NK-92 treated with Interleukin-12 subunit alpha and Interleukin-12 subunit beta, amount 100 ng/mL, for 24 hours (cell line): ENCODE data around the gene PUS3.
"Not testable (repeated sequence)": the region's sequence is repeated elsewhere in the genome, so short reads cannot be mapped to it uniquely, and the experiment has no call there.

Experiments used
- DNase-seq: peaks from one replicate; lab custom pipeline; 2025; lab: John Stamatoyannopoulos, UW

The PUS3 gene

DNA sequence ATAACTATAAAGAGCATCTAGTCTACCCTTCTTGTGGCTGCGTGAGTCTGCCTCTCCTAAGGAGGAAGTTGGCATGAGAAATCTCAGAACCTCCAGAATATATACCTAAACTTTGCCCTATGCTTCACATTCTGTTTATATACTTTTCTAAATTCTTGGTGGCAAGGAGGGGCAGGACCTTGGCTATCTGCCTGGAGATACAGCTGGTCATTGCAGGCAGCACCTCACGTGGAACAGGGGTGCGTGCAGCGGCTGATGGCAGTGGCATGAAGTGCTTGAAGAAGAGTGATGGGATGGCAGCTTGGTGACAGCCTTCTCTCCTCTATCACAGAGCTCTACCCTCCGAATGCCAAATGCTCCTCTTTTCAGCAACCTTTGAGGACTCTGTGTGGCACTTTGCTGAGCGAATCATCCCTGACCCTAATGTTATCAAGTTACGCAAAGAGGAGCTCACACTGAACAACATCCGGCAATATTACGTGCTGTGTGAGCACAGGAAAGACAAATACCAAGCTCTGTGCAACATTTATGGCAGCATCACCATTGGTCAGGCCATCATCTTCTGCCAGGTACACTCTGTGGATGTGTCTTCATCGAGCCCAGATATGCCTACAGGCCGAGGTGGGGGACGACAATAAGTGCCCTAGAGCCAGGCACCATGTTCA lies 13.8 kb upstream of the PUS3 start:
- no peak for DNase-seq

DNA sequence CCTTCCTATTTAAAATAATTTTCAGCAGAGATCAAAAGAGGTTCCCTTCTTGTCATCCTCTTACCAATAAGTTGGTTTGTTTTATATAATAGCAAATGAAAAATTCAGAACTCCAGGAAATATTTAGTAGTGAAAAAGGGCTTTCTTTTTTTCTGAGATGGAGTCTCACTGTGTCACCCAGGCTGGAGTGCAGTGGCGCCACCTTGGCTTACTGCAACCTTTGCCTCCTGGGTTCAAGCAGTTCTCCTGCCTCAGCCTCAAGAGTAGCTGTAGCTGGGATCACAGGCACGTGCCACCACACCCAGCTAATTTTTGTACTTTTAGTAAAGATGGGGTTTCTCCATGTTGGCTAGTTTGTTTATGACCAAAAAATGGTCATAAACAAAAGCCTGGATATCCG lies 11.6 kb upstream of the PUS3 start:
- not testable (repeated sequence) for DNase-seq

DNA sequence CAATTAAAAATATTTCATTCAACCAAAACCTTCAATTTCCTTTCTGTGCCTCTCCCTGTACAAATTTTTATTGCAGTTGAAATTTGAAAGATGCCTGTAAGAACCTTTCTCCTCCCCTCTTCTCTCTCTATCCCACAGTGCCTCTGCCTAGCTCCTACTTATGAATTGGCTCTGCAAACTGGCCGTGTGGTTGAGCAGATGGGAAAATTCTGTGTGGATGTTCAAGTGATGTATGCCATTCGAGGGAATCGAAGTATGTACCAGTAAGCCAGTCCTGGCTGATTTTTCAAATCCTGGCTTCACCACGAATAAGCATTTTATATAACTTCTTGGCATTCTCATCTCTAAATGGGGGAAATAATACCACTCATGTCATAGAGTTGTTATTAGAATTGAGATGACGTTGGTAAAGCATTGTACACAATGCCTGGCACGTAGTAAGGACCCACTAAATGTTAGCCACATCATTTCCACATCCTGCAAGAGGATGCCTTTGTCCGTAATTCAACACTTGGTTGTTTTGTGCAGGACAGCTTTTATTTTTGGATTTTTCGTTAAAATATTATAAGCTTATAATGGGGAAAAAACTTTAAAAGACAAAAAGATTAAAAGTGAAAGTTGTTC lies 7.3 kb upstream of the PUS3 start:
- no peak for DNase-seq

DNA sequence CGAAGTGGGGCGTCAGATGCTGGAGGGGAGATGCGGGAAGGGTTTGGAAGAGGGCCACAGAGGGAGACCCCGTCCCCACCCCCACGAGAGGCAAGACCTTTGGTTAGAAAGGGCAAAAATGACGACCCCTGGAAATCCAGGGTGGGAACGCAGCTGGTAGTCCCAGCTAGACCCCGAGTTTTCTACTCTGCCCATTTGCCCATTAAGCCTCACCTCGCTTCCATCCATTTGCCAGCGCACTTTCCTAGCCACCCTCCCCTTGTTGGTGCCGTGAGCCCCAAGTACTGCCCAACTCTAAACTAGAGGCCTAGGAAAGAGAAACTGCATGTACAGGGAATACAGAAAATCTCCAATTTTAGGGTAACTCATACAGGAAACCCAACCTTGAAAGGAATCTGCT lies 1.7 kb upstream of the PUS3 start:
- no peak for DNase-seq

DNA sequence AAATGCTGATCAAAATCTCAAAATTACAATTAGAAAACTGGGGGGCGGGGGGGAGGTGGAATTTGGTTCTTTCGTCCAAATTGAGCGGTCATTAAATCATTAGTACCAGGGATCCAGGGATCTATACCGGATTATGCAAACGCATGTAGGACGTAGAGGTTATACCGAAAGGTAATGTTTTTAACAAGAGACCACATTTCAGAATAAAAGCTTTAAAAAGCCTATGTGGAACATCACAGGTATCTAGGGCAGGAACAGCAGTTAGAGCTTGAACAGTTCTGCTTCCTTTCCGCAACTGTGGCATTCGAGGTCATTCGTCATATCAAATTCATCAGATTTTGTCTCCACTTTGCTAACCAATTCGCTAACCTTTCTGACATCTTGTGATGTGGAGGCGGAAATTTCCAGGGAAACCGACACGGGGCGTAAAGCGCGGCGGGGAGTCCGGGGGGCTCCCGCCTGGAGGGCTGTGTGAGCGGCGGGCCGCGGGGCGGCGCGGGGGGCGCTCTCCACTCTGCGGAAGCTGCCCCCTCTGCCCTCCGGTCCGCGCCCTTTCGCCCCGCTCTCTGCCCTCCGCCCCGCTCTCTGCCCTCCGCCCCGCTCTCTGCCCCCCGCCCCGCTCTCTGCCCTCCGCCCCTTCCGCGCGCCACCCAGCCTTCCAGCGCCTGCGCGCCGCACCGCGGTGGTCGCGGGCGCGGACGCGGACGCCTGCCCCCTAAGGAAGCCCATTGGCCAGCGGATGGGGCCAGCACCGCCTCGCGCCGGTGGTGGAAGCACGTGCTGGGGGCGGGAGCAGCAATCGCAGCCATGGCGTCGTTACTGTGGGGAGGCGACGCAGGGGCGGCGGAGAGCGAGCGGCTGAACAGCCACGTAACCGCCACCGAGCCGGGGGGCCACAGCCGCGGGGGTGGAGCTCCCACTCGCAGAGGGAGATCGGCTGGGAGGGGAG lies 979 bp upstream of the PUS3 start, which contains the start of gene DDX25:
Gene DDX25 (plus strand): TSS at position 798 of the 949 bp plus-strand sequence. CDS start 10 bp downstream, at position 808.
- no peak for DNase-seq

DNA sequence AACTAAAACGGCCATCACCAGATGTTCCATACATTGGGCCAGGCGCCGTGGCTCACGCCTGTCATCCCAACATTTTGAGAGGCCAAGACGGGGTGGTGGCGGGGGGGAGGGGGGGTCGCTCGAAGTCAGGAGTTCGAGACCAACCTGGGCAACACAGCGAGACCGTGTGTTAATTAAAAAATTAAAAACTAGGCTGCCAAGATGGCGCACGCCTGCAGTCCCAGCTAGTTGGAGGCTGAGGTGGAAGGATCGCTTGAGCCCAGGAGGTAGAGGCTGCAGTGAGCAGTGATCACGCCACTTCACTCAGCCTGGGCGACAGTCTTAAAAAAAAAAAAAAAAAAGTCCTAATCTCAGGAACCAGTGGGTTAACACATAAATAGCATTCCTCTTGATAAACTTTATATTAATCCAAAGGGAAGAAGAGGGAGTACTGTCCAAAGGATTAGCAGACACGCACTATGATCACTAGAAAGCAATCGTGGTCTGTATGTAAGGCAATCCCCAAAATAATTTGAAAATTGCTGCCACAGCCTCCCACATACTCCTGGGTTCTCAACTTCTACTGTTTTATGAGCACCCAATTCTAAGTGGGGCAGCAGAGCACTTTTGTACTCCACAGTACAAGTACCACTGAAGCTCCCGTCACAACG lies 604 bp downstream of the PUS3 start:
- no peak for DNase-seq

DNA sequence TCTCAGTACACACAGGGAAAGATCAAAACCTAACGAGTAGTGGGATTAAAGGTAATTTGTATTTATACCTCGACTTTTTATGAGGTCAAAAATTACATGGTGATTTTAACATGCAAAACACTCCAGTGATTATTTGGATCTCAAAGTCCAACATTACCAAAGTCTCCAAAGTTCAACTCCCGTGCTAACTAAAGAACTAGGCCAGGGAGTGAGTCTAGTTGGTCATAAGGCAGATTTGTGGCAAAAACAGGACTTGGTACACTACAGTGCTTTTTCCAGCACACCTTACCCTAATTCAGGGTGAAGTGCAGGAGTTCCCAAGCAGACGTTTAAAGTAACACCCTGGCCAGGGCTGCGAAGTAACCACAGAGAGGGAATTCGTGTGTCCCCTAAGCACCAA lies 1.1 kb downstream of the PUS3 start:
- DNase-seq, result no peak

DNA sequence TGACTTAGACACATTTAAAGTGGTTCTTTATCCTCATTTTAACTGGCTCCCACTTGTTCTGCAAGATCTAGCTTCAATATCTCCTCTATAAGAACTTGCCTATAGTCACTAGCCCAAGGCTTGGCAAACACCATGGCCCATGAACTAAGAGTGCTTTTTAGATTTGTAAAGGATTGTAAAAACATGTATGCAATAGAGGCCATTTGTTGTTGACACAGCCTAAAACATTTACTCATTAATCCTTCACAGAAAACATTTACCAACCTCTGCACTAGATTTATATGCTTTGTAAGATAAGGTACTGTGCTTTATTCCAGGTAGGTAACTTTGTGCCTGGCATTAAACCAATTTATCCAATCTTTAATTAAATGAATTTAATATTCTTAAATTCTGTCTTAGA lies 10.0 kb downstream of the PUS3 start:
- no peak for DNase-seq

DNA sequence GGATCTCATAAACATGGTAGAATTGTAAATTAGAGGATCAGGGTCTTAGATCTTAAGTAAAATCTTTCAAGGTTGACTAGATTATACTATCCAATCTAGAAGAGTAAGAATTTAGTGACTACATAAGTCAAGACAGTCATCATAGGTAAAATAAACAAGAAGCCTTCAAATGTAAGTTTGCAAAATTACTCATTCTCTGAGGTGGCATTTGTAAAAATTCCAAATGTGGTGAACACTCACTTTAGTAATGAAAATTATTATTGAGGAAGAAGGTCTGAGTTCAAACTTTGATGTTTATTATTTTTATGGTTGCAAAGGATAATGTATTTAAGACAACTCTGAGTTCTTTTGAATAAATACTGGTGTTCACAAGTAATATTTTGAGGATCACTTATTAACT lies 10.9 kb downstream of the PUS3 start:
- DNase-seq, result no peak

DNA sequence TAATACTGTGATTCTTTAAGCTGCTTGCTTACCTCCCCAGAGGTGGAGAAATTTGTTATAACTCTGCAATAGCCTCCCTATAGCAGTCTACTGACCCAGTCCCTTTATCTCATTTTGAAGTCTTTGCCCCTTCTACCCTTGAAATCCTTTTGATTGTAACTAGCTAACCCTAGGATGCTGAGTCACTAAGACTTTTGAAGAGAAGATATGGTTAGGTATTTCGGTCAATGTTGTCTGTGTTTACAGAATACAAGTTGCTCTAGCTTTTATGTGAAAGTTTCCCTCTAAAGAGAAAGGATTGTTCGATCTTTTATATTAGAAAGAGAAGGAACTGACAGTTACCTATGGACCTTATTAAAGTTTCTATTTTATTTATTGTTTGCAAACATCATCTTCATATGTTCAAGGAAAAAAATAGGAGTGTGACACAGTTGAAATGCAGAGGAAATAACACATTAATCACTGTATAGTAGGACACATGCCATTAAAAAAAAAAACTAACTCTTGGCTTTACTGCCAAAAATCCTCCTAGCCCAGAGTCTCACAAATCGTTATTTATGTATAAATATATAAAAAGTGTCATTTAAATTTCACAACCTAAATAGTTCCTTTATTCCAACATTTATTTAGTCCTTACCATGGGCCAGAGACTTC lies 12.4 kb downstream of the PUS3 start:
- DNase-seq, result no peak

DNA sequence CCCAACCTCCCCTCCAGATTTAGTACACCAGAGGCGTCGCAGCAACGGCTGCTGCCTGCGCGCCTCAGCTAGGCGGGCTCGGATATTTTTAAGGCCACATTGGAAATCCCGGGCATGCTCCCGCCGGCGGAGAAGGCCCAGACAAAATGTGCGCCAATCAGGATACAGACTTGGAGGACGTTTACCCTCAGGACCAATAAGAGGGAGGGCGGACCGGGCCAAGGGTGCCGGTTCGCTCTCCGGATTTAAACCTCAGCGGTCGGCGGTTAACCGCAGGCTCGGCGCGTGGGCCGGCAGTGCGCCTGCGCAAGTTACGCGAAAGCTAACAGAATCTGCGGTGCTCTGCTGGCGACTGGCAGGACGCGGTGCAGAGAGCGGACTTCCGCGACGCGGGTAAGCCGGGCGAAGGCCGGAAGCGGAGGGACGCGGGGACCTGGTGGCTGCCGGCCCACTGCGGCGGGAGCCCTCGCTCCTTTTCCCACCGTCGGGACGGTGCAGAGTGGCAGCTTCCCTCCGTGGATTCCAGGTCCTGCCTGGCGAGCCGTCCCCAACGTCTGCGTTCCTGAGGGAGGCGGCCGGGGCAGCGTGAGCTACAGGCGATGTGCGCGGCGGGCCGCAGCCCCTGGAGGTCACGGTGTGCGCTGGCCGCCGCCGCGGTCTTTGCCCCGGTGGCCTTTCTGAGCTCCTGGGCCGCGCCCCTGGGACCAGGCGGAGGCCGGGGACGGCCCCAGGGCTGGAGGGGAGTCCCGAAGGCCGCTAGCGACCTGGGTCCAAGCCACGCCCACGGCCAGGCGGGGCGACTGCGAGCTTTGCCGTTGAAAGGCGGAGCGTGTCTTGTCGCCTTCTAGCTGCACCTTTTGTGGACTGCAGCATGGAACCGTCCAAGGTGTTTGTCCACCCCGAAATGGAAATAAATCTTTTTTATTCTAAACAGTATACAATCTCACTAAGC lies 15.4 kb downstream of the PUS3 start, which contains the start of gene HYLS1:
Gene HYLS1 (plus strand): TSS at position 296 of the 952 bp plus-strand sequence. CDS start 11,701 bp downstream, outside the sequence.
- DNase-seq, result peak; percentile 5

DNA sequence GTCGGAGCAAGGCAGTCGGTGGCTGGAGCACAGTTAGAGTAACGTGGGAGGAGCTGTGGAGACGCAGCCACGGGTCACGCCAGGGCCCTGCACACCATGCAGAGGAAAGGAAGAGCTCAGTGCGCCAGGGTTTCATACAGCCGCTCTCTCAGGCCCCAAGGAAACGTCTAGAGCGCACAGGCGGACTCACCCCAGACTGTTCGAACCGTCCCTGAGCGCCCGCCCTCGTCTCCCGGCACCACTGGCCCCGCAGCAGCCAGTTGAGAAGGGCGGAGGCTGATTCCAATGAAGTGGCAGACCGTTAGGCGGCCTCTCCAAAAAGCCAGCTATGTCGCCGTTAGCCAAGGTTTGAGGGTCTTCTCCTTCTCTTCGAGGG lies 16.0 kb downstream of the PUS3 start:
- no peak for DNase-seq

DNA sequence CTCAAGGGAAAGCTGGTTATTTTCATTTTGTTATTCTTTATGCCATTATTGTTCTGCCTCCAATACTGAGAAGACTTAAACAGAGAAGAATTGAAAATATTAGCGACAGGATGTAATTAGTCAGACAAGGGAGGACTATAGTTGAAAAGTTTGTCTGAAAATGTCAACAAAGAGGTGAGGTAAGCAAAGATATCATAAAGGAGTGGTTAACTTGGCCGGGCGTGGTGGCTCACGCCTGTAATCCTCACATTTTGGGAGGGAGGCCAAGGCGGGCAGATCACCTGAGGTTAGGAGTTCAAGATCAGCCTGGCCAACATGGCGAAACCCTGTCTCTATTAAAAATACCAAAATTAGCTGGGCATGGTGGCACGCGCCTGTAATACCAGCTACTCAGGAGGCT lies 19.6 kb downstream of the PUS3 start:
- no peak for DNase-seq

DNA sequence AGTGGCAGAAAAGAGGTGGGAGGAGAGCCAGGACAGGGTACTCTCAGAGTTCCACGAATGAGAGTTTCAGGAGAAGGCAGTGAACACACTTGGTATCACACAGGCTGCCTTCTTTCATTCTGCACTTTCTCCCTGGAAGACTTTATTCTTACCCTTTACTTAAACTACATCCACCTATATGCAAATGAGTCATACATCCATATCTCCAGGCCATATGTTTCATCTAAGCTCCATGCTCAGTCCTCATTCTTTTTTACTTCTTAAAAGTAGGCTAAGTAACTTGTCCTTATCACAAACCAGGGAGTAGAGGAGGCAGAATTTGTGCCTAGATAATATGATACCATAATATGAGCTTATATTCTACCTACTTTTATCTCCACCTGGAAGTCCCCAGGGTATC lies 21.7 kb downstream of the PUS3 start:
- no peak for DNase-seq

DNA sequence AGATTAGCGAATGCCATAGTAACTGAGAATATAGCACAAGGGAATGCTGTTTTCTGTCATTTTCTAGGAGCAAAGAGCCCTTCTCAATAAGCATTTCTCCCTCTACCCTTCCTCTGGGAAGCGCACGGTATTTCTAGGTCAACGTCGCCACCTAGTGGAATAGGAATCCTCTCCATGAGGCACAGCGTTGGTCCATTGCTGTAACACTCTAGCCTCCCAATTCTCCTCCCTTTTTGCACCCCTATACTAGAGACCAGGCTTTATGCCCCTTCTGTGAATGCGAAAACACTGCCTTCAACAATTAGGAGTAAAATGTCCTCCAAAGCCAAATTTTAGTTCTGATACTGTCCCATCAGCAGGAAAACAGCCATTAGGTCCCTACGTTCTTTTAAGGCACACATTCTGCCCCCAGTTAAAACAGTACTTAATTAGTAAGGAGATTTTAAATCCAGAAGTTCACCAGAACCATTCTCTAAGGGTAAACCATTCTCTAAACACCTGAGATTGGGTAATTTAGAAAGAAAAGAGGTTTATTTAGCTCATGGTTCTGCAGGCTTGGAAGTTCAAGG lies 28.4 kb downstream of the PUS3 start:
- DNase-seq, result peak; percentile 8

DNA sequence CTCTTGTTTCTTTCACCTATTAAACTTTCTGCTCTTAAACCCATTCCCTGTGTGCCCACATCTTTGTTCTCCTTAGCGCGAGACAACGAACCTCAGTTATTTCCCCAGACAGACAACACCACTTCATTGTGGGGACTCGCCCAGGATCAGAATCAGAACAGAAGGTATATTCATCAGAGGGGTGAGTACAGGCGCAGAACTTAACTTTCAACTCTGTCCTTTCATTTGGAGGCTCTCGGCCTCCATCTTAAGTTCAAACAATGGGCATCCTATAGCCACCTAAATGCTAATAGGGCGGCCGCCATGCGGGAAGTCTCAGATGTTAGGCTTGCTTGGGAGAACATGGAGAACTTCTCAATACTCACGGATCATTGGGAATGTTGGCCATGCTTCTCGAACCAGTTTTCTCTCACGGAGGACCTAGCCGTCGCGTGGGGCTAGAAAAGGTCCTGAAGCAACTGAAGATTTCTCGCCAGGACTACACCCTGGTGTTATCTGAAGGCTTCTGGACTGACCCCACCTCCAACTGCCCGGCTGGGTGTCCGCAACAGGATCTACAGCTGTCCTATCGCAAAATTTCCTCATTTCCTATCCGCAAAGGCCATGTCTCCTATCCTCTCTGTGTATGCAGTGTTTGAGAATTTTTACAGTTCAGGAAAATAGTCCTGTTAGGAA lies 29.0 kb downstream of the PUS3 start:
- no peak for DNase-seq

DNA sequence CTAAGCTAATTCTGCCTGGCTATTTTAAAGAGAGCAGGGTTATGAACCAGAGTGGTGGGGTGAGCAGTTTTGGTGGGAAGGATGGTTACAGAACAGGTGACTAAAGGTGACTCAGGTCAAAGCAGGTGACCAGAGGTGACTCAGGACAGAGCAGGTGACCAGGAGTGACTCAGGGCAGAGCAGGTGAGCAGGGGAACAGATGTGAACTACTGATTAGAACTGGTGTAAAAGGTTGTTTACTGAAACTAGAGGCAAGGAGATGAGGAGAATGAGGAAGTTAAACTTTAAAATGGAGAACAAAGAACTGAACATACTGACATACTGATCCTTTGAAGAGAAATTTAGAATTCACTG lies 30.9 kb downstream of the PUS3 start:
- no peak for DNase-seq

DNA sequence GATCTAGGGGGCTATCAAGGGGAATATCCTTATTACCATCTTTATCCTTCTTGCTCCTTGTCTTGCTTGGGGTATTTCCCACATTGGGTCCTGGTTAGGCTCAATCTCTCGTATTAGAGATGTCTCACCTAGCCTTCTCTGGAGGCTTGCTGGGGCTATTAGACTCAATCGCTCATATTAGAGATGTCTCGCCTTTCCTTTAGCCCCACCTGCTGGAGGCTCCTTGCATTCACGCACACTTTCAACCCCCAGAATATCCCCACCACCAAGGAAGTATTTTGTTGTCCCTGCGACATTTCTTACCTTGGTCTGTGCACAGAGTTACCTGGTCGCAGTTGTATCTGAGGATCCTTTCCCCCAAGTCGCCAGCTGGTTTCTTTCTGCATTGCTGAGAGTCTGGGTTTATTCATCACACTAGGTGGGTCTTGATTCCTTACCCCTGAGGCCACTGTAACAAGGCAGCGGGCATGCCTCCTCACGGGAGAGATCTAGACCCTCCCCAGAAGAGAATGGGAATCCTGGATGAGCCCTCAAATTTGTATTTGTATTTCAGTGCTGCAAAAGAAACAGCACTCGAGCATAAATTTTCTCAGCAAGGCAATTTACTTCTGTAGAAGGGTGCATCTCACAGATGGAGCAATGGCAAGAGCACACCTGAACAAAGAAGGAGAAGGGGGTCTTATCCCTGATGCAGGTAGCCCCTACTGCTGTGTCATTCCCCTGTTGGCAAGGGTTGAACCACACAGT lies 31.4 kb downstream of the PUS3 start:
- DNase-seq, result peak; percentile 11

DNA sequence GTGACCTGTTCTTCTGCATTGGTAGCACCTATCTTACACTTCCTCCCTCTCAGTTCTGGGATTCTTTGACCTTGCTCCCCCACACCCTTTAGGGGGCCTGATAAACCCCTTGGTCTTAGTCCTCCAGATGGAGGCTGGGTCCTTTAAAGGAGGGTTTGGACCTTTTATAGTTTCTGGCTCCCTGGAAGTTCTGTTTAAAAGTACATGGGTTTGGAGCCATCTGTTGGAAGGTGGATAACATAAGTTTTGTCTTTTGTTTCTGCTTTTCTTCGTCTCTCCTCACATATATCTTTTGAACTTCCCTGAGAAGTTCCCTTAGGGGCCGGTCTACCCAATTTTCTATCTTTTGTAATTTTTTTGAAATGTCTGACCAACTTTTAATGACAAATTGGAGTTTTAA lies 33.5 kb downstream of the PUS3 start:
- DNase-seq, result no peak
